NT2/D1 (cell line): Measurements from ENCODE around the gene CORO2A.

Experiments used
- DNase-seq: peaks from one replicate; pipeline ENCODE4 v3.0.0-alpha.2; 2011; ENCODE audit warnings: low read depth, low spot score
- H3K27me3 ChIP-seq: 2 replicates; pipeline ENCODE4 v1.6.0; 2011; ENCODE audit warnings: mild to moderate bottlenecking; ENCODE audit not compliant: insufficient read length, insufficient read depth
- H3K36me3 ChIP-seq: 2 replicates; pipeline ENCODE4 v1.6.1; 2011; ENCODE audit warnings: mild to moderate bottlenecking, low read length, mixed read lengths; ENCODE audit not compliant: insufficient read depth, insufficient read length
- H3K4me1 ChIP-seq: 2 replicates; pipeline ENCODE4 v1.5.1; 2011; ENCODE audit not compliant: insufficient read depth, insufficient read length
- H3K4me3 ChIP-seq: 2 replicates; pipeline ENCODE4 v1.5.1; 2011; ENCODE audit warnings: low read depth; ENCODE audit not compliant: insufficient read length
- H3K9ac ChIP-seq: 2 replicates; pipeline ENCODE4 v1.6.0; 2011; ENCODE audit warnings: low read depth; ENCODE audit not compliant: insufficient read length
- H3K9me3 ChIP-seq: 2 replicates; pipeline ENCODE4 v1.5.1; 2011; ENCODE audit warnings: mild to moderate bottlenecking, low read length; ENCODE audit not compliant: insufficient read depth
- SUZ12 ChIP-seq: IDR thresholded peaks from 2 replicates; pipeline ENCODE4 v1.6.1; 2011; ENCODE audit not compliant: insufficient read length, insufficient read depth; ENCODE audit errors: extremely low read depth
- YY1 ChIP-seq: IDR thresholded peaks from 2 replicates; pipeline ENCODE4 v1.6.1; 2011; ENCODE audit not compliant: insufficient read length, insufficient read depth
- ZNF274 ChIP-seq: IDR thresholded peaks from 2 replicates; pipeline ENCODE4 v1.6.1; 2011; ENCODE audit warnings: mild to moderate bottlenecking, low read depth, low read length

The CORO2A gene

GRCh38 chr9:98192503-98193335 is at the start of gene CORO2A:
Gene CORO2A, minus strand, starts transcription at chr9:98192637. Its CDS starts 34,977 bp downstream, at chr9:98157660.
- H3K9ac ChIP-seq: peak within 1 kb of the TSS; percentile 90
- H3K36me3 ChIP-seq: peaks cover 3% of the 10 kb centered on the region
- H3K4me1 ChIP-seq: peaks cover 17% of the 10 kb centered on the region
- TF ChIP-seq ZNF274 (no peak), SUZ12 (no peak), YY1 (no peak)
- peak; percentile 80 for DNase-seq
- peak within 1 kb of the TSS; percentile 90 for H3K4me3 ChIP-seq
- no peaks in the 10 kb centered on the region for H3K27me3 ChIP-seq
- H3K9me3 ChIP-seq: no peaks in the 10 kb centered on the region

GRCh38 chr9:98241357-98242300 is 49.2 kb upstream of the CORO2A start:
- TF ChIP-seq SUZ12: no peak
- TF ChIP-seq YY1: no peak
- TF ChIP-seq ZNF274: no peak
- Histone ChIP-seq H3K27me3 (no peaks in the 10 kb centered on the region), H3K36me3 (peaks cover 13% of the 10 kb centered on the region), H3K9me3 (no peaks in the 10 kb centered on the region), H3K9ac (no peak overlapping the region), H3K4me3 (no peak overlapping the region), H3K4me1 (peaks cover 3% of the 10 kb centered on the region)
- DNase-seq: no peak

GRCh38 chr9:98240475-98240874 is 48.0 kb upstream of the CORO2A start:
- Histone ChIP-seq H3K9me3 (no peaks in the 10 kb centered on the region), H3K36me3 (peaks cover 13% of the 10 kb centered on the region), H3K9ac (no peak overlapping the region)

GRCh38 chr9:98236901-98237487 is 44.6 kb upstream of the CORO2A start:
- TF ChIP-seq YY1 (no peak), SUZ12 (no peak), ZNF274 (no peak)
- Histone ChIP-seq H3K27me3 (no peaks in the 10 kb centered on the region), H3K36me3 (peaks cover 30% of the 10 kb centered on the region), H3K9me3 (no peaks in the 10 kb centered on the region), H3K4me1 (no peaks in the 10 kb centered on the region), H3K9ac (no peak overlapping the region), H3K4me3 (no peak overlapping the region)
- no peak for DNase-seq

More at GRCh38 chr9:98240475-98240874, 48.0 kb upstream of the CORO2A start:
- Histone ChIP-seq H3K4me3 (no peak overlapping the region), H3K27me3 (no peaks in the 10 kb centered on the region), H3K4me1 (peaks cover 3% of the 10 kb centered on the region)
- TF ChIP-seq YY1 (no peak), ZNF274 (no peak), SUZ12 (no peak)
- no peak for DNase-seq

GRCh38 chr9:98235126-98235525 is 42.7 kb upstream of the CORO2A start:
- DNase-seq: no peak
- Histone ChIP-seq H3K9me3 (no peaks in the 10 kb centered on the region), H3K36me3 (peaks cover 28% of the 10 kb centered on the region), H3K27me3 (no peaks in the 10 kb centered on the region), H3K9ac (no peak overlapping the region), H3K4me1 (no peaks in the 10 kb centered on the region), H3K4me3 (no peak overlapping the region)
- TF ChIP-seq SUZ12 (no peak), YY1 (no peak), ZNF274 (no peak)

- DNase-seq: no peak
- Histone ChIP-seq H3K27me3 (no peaks in the 10 kb centered on the region), H3K36me3 (peaks cover 31% of the 10 kb centered on the region), H3K4me1 (no peaks in the 10 kb centered on the region), H3K9me3 (no peaks in the 10 kb centered on the region), H3K9ac (no peak overlapping the region), H3K4me3 (no peak overlapping the region)
- TF ChIP-seq SUZ12 (no peak), YY1 (no peak), ZNF274 (no peak)
These were observed 41.9 kb upstream of the CORO2A start for GRCh38 chr9:98234245-98234825.
